Endothelial cell (in vitro differentiated cells): Measurements from ENCODE around the gene SELENOF. TPM values are rescaled to one million over a fixed set of nuclear protein-coding genes. Genes with fewer than 3 reads are reported as not detected.

Experiments
- DNase-seq: peaks from one replicate; pipeline ENCODE4 v3.0.0; 2021; ENCODE audit warnings: low spot score
- H3K27ac Mint-ChIP-seq: one replicate; pipeline ENCODE4 v1.8.0; 2021; ENCODE audit warnings: mixed read lengths, inconsistent platforms; ENCODE audit not compliant: unreplicated experiment
- H3K27me3 Mint-ChIP-seq: one replicate; pipeline ENCODE4 v1.8.0; 2021; ENCODE audit warnings: mild to moderate bottlenecking, moderate library complexity, mixed read lengths, inconsistent platforms; ENCODE audit not compliant: unreplicated experiment
- H3K36me3 Mint-ChIP-seq: one replicate; pipeline ENCODE4 v1.8.0; 2021; ENCODE audit warnings: mild to moderate bottlenecking, low read depth, mixed read lengths, inconsistent platforms; ENCODE audit not compliant: unreplicated experiment
- H3K4me1 Mint-ChIP-seq: one replicate; pipeline ENCODE4 v1.8.0; 2021; ENCODE audit warnings: mild to moderate bottlenecking, mixed read lengths, inconsistent platforms; ENCODE audit not compliant: unreplicated experiment
- H3K4me3 Mint-ChIP-seq: one replicate; pipeline ENCODE4 v1.8.0; 2021; ENCODE audit warnings: mild to moderate bottlenecking, mixed read lengths, inconsistent platforms; ENCODE audit not compliant: unreplicated experiment
- H3K9me3 Mint-ChIP-seq: one replicate; pipeline ENCODE4 v1.8.0; 2021; ENCODE audit warnings: mixed read lengths, inconsistent platforms; ENCODE audit not compliant: unreplicated experiment
- total RNA-seq: library from RNA; stranded (reverse); fragmentation: NEBNext Ultra II Directional; extraction: Animal tissue kit (Norgen Biotek cat#: 25700); gene quantifications from one replicate; pipeline ENCODE4 v1.2.1, GENCODE V29; 2021; ENCODE audit not compliant: unreplicated experiment
- TF ChIP-seq, protein P1 (sequence below): fragments of 200-600 bp; sonication (generic); IDR thresholded peaks from one replicate; pipeline ENCODE4 v1.5.0; 2021; ENCODE audit warnings: antibody characterized with exemption; ENCODE audit not compliant: unreplicated experiment

The SELENOF gene
- total RNA-seq, 1 donor from 2014 or later = 131 TPM

- no peak overlapping the region for H3K27ac Mint-ChIP-seq
- no peak for DNase-seq
- no peaks in the 10 kb centered on the region for H3K9me3 Mint-ChIP-seq
- TF ChIP-seq, protein P1, sequence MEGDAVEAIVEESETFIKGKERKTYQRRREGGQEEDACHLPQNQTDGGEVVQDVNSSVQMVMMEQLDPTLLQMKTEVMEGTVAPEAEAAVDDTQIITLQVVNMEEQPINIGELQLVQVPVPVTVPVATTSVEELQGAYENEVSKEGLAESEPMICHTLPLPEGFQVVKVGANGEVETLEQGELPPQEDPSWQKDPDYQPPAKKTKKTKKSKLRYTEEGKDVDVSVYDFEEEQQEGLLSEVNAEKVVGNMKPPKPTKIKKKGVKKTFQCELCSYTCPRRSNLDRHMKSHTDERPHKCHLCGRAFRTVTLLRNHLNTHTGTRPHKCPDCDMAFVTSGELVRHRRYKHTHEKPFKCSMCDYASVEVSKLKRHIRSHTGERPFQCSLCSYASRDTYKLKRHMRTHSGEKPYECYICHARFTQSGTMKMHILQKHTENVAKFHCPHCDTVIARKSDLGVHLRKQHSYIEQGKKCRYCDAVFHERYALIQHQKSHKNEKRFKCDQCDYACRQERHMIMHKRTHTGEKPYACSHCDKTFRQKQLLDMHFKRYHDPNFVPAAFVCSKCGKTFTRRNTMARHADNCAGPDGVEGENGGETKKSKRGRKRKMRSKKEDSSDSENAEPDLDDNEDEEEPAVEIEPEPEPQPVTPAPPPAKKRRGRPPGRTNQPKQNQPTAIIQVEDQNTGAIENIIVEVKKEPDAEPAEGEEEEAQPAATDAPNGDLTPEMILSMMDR = no peak
- H3K36me3 Mint-ChIP-seq = no peaks in the 10 kb centered on the region
- no peaks in the 10 kb centered on the region for H3K4me1 Mint-ChIP-seq
- H3K27me3 Mint-ChIP-seq = no peaks in the 10 kb centered on the region
- no peak overlapping the region for H3K4me3 Mint-ChIP-seq
Observed at GRCh38 chr1:86942042-86942441, 28.1 kb upstream of the SELENOF start.

- no peak overlapping the region for H3K4me3 Mint-ChIP-seq
- no peaks in the 10 kb centered on the region for H3K4me1 Mint-ChIP-seq
- no peaks in the 10 kb centered on the region for H3K36me3 Mint-ChIP-seq
- no peak overlapping the region for H3K27ac Mint-ChIP-seq
- no peaks in the 10 kb centered on the region for H3K9me3 Mint-ChIP-seq
- no peak for DNase-seq
- H3K27me3 Mint-ChIP-seq = no peaks in the 10 kb centered on the region
- TF ChIP-seq, protein P1 = no peak
Observed at GRCh38 chr1:86940599-86940998, 26.7 kb upstream of the SELENOF start.

DNA sequence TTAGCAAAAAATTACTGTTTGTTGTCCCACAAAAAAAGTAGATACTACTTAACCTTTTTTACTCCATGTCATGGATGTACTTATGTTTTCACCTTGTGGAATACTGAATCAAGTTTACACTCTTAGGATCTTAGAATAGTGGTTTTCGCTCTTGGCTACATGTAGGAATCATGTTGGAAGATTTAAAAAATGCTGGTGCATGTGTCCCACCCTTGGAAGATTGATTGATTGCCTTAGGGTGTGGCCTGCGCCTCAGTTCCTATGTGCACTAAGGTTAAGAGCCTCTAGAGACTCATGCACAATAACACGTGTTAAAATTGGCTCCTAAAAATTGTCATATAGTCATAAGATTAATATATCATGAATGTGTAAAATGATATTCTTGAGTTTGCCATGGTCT, 25.5 kb upstream of the SELENOF start:
- Mint-ChIP-seq H3K4me3 (no peak overlapping the region), H3K36me3 (no peaks in the 10 kb centered on the region), H3K9me3 (no peaks in the 10 kb centered on the region), H3K4me1 (no peaks in the 10 kb centered on the region), H3K27me3 (no peaks in the 10 kb centered on the region), H3K27ac (no peak overlapping the region)
- TF ChIP-seq, protein P1 = no peak
- DNase-seq = no peak

DNA sequence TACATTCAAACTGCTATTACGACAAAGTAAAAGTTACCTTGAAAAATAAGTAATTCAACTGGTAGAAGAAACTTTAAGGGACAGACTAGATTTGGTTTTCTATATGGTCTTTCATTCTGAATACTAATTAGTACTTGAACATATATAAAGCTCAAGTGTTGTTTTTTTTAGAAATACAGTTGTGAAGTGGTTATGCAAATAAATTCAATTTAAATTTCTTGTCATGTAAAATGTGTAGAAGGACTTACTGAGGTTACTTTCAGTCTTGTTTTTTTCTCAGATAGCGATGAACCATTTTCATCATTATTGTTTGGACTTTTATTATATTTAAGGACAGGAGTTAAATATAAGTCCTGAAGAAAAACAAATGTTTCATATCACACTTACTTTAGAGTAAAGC, 24.9 kb upstream of the SELENOF start:
- Mint-ChIP-seq H3K4me3 (no peak overlapping the region), H3K4me1 (peaks cover 5% of the 10 kb centered on the region), H3K36me3 (no peaks in the 10 kb centered on the region), H3K27me3 (no peaks in the 10 kb centered on the region), H3K27ac (no peak overlapping the region), H3K9me3 (no peaks in the 10 kb centered on the region)
- TF ChIP-seq, protein P1 = no peak
- no peak for DNase-seq

DNA sequence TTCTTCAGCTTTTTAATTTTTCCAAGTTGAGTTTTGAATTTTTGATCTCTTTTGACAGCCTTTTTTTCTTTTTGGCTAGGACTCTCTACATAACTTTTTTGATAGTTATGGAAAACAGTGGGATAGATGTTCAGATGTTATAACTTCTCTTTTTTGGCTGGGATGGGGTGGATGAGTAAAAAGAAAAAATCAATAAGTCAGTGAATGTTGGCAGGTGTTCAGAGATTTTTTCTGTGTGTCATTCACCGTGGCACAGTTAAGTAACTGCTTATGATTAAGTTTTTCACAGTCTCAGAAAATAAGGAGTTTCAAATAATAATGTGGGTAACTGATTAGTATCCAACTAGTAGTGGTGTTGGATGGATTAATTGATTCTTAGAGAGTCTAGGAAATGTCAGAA, 24.5 kb upstream of the SELENOF start:
- TF ChIP-seq, protein P1 = no peak
- Mint-ChIP-seq H3K4me1 (peaks cover 9% of the 10 kb centered on the region), H3K36me3 (no peaks in the 10 kb centered on the region), H3K9me3 (no peaks in the 10 kb centered on the region), H3K4me3 (no peak overlapping the region), H3K27ac (no peak overlapping the region), H3K27me3 (no peaks in the 10 kb centered on the region)
- no peak for DNase-seq
